ENCODE data around the gene CCDC185. TPM values are rescaled to one million over a fixed set of nuclear protein-coding genes. Genes with fewer than 3 reads are reported as not detected.

The CCDC185 gene
- total and polyA plus RNA-seq, 2 experiments from 2014 or later = not detected

- H3K27me3 ChIP-seq = no peaks in the 10 kb centered on the region
- DNase-seq (ENCODE audit: low read depth in 1 of 2, low spot score in 1 of 2) = peak; percentile 22 to 40
- no peak for TF ChIP-seq CTCF (IDR thresholded peaks at IDR 0.05; ENCODE audit: low read depth, low read length)
- H3K27ac ChIP-seq = no peak overlapping the region
- H3K36me3 ChIP-seq = no peaks in the 10 kb centered on the region
- H3K4me1 ChIP-seq (ENCODE audit: low read depth) = no peaks in the 10 kb centered on the region
- no peaks in the 10 kb centered on the region for H3K9me3 ChIP-seq (ENCODE audit: low read depth)
- no peak overlapping the region for H3K4me3 ChIP-seq
These were observed 10.1 kb downstream of the CCDC185 start for GRCh38 chr1:223403184-223403815.

- Histone ChIP-seq H3K27ac (no peak overlapping the region), H3K9me3 (ENCODE audit: low read depth) (no peaks in the 10 kb centered on the region), H3K4me3 (no peak overlapping the region), H3K27me3 (no peaks in the 10 kb centered on the region), H3K4me1 (ENCODE audit: low read depth) (no peaks in the 10 kb centered on the region), H3K36me3 (no peaks in the 10 kb centered on the region)
- DNase-seq (ENCODE audit: low read depth in 1 of 2, low spot score in 1 of 2) = no peak
- no peak for TF ChIP-seq CTCF (IDR thresholded peaks at IDR 0.05; ENCODE audit: low read depth, low read length)
These were observed 12.3 kb downstream of the CCDC185 start for GRCh38 chr1:223405507-223405906.

- no peaks in the 10 kb centered on the region for H3K36me3 ChIP-seq
- no peaks in the 10 kb centered on the region for H3K4me1 ChIP-seq (ENCODE audit: low read depth)
- no peak for TF ChIP-seq CTCF (IDR thresholded peaks at IDR 0.05; ENCODE audit: low read depth, low read length)
- H3K4me3 ChIP-seq = no peak overlapping the region
- DNase-seq (ENCODE audit: low read depth in 1 of 2, low spot score in 1 of 2) = peak in 1 of 2 donors; percentile 54
- no peaks in the 10 kb centered on the region for H3K9me3 ChIP-seq (ENCODE audit: low read depth)
- H3K27me3 ChIP-seq = no peaks in the 10 kb centered on the region
- no peak overlapping the region for H3K27ac ChIP-seq
These were observed 16.8 kb downstream of the CCDC185 start for GRCh38 chr1:223410036-223410435.

- H3K4me3 ChIP-seq = no peak overlapping the region
- no peak for TF ChIP-seq CTCF (IDR thresholded peaks at IDR 0.05; ENCODE audit: low read depth, low read length)
- H3K27me3 ChIP-seq = no peaks in the 10 kb centered on the region
- peak in 1 of 2 donors; percentile 65 for DNase-seq (ENCODE audit: low read depth in 1 of 2, low spot score in 1 of 2)
- no peaks in the 10 kb centered on the region for H3K9me3 ChIP-seq (ENCODE audit: low read depth)
- H3K27ac ChIP-seq = no peak overlapping the region
- no peaks in the 10 kb centered on the region for H3K4me1 ChIP-seq (ENCODE audit: low read depth)
- H3K36me3 ChIP-seq = no peaks in the 10 kb centered on the region
These were observed 18.1 kb downstream of the CCDC185 start for GRCh38 chr1:223411309-223411708.

- no peak for TF ChIP-seq CTCF (IDR thresholded peaks at IDR 0.05; ENCODE audit: low read depth, low read length)
These were observed 18.5 kb downstream of the CCDC185 start for GRCh38 chr1:223411710-223412109.

More at GRCh38 chr1:223411710-223412109, 18.5 kb downstream of the CCDC185 start:
- H3K27me3 ChIP-seq = no peaks in the 10 kb centered on the region
- no peaks in the 10 kb centered on the region for H3K4me1 ChIP-seq (ENCODE audit: low read depth)
- no peak overlapping the region for H3K27ac ChIP-seq
- no peak for DNase-seq (ENCODE audit: low read depth in 1 of 2, low spot score in 1 of 2)
- no peaks in the 10 kb centered on the region for H3K36me3 ChIP-seq
- no peaks in the 10 kb centered on the region for H3K9me3 ChIP-seq (ENCODE audit: low read depth)
- no peak overlapping the region for H3K4me3 ChIP-seq

All from cardiac muscle cell (in vitro differentiated cells and primary cell).